ENCODE results near the gene LRP8. TPM values are rescaled to one million over a fixed set of nuclear protein-coding genes. Genes with fewer than 3 reads are reported as not detected.
A peak's percentile ranks its signal among the peaks of the same experiment; 100 is the strongest.

LRP8 gene
- total and polyA plus RNA-seq, 2 of the 13 experiments (the other 11 are each of a cell fraction or from before 2014, with no cell fraction given), result 17.3 to 17.4 TPM

- TF ChIP-seq ARID4A (CRISPR knock-in tag; IDR thresholded peaks at IDR 0.05; ENCODE audit: borderline replicate concordance) (0 out of 2 replicates have a peak, but pooled peaks have one; percentile 29), ZNF430 (CRISPR knock-in tag; IDR thresholded peaks at IDR 0.05) (0 out of 2 replicates have a peak, but pooled peaks have one; percentile 25), ZFY (CRISPR knock-in tag; IDR thresholded peaks at IDR 0.05) (peak; percentile 2; the same call in 1 of the 2 replicates), MTERF4 (CRISPR knock-in tag; IDR thresholded peaks at IDR 0.05) (no peak), PATZ1 (CRISPR knock-in tag; IDR thresholded peaks at IDR 0.05) (0 out of 2 replicates have a peak, but pooled peaks have one; percentile 42), STAG1 (CRISPR knock-in tag; IDR thresholded peaks at IDR 0.05) (0 out of 2 replicates have a peak, but pooled peaks have one; percentile 4), IKZF4 (CRISPR knock-in tag; IDR thresholded peaks at IDR 0.05; ENCODE audit: borderline replicate concordance, low read depth, not compliant biosample characterization) (peak; percentile 35), ZNF672 (CRISPR knock-in tag; IDR thresholded peaks at IDR 0.05) (0 out of 2 replicates have a peak, but pooled peaks have one; percentile 5), CBX1 (IDR thresholded peaks at IDR 0.05; ENCODE audit: low read depth) (no peak), UBTF (CRISPR knock-in tag; IDR thresholded peaks at IDR 0.05) (no peak), SMAD1 (CRISPR knock-in tag; IDR thresholded peaks at IDR 0.05; ENCODE audit: borderline replicate concordance, low read depth) (0 out of 2 replicates have a peak, but pooled peaks have one; percentile 21), NFIB (CRISPR knock-in tag; IDR thresholded peaks at IDR 0.05; ENCODE audit: borderline replicate concordance) (peak; percentile 52; the same call in 1 of the 2 replicates), PCBP1 (IDR thresholded peaks at IDR 0.05; ENCODE audit: borderline replicate concordance, low read depth, low read length) (0 out of 2 replicates have a peak, but pooled peaks have one; percentile 45), GABPB1 (CRISPR knock-in tag; IDR thresholded peaks at IDR 0.05) (0 out of 2 replicates have a peak, but pooled peaks have one; percentile 10), CTCF (CRISPR knock-in tag; IDR thresholded peaks at IDR 0.05) (peak; percentile 58)
These were observed 950 bp upstream of the LRP8 start (continued) for GRCh38 chr1:53328541-53329499.
